Renal pelvis (tissue), 12 donors: Measurements from ENCODE around the gene DEXI. TPM values are rescaled to one million over a fixed set of nuclear protein-coding genes. Genes with fewer than 3 reads are reported as not detected.

ENCODE experiments used
- DNase-seq: peaks from one replicate; pipeline ENCODE4 v3.0.0-alpha.2; 2013
- long read RNA-seq, 16 experiments: transcript quantifications; one replicate each; lab custom pipeline, GENCODE V29; 2026
- polyA plus RNA-seq, 3 donors: library from polyadenylated mRNA; unstranded; fragments of 120-200 nt; gene quantifications; one replicate each; pipeline ENCODE4 v1.2.1, GENCODE V29; 2013; ENCODE audit not compliant: insufficient read length in 3 of 3

Gene DEXI
- polyA plus RNA-seq = 10 to 100 TPM; 43.1 to 53.9 (median 48.9) TPM
- long read RNA-seq, donor 1, full-length matches to known transcripts = 38 of 38 reads
- long read RNA-seq, donor 1, partial matches to known transcripts = 0 of 38 reads
- long read RNA-seq, donor 1, other reads (novel, unspliced or antisense) = 0 of 38 reads
- long read RNA-seq, donor 2, full-length matches to known transcripts = 47 of 47 reads
- long read RNA-seq, donor 2, partial matches to known transcripts = 0 of 47 reads
- long read RNA-seq, donor 2, other reads (novel, unspliced or antisense) = 0 of 47 reads
- long read RNA-seq, donor 3, full-length matches to known transcripts = 22 of 22 reads
- long read RNA-seq, donor 3, partial matches to known transcripts = 0 of 22 reads
- long read RNA-seq, donor 3, other reads (novel, unspliced or antisense) = 0 of 22 reads
- long read RNA-seq, donor 4, full-length matches to known transcripts = 33 of 53 reads
- long read RNA-seq, donor 4, partial matches to known transcripts = 20 of 53 reads
- long read RNA-seq, donor 4, other reads (novel, unspliced or antisense) = 0 of 53 reads
- long read RNA-seq, donor 5, full-length matches to known transcripts = 11 of 23 reads
- long read RNA-seq, donor 5, partial matches to known transcripts = 12 of 23 reads
- long read RNA-seq, donor 5, other reads (novel, unspliced or antisense) = 0 of 23 reads
- long read RNA-seq, donor 6, full-length matches to known transcripts = 28 of 28 reads
- long read RNA-seq, donor 6, partial matches to known transcripts = 0 of 28 reads
- long read RNA-seq, donor 6, other reads (novel, unspliced or antisense) = 0 of 28 reads
- long read RNA-seq, donor 7, full-length matches to known transcripts = 36 of 36 reads
- long read RNA-seq, donor 7, partial matches to known transcripts = 0 of 36 reads
- long read RNA-seq, donor 7, other reads (novel, unspliced or antisense) = 0 of 36 reads
- long read RNA-seq, donor 8, full-length matches to known transcripts = 23 of 23 reads
- long read RNA-seq, donor 8, partial matches to known transcripts = 0 of 23 reads
- long read RNA-seq, donor 8, other reads (novel, unspliced or antisense) = 0 of 23 reads
- long read RNA-seq, donor 9, full-length matches to known transcripts = 34 of 34 reads
- long read RNA-seq, donor 9, partial matches to known transcripts = 0 of 34 reads
- long read RNA-seq, donor 9, other reads (novel, unspliced or antisense) = 0 of 34 reads
- long read RNA-seq, donor 10, full-length matches to known transcripts = 28 of 28 reads
- long read RNA-seq, donor 10, partial matches to known transcripts = 0 of 28 reads
- long read RNA-seq, donor 10, other reads (novel, unspliced or antisense) = 0 of 28 reads
- long read RNA-seq, donor 11, full-length matches to known transcripts = 13 of 13 reads
- long read RNA-seq, donor 11, partial matches to known transcripts = 0 of 13 reads
- long read RNA-seq, donor 11, other reads (novel, unspliced or antisense) = 0 of 13 reads
- long read RNA-seq, donor 12, full-length matches to known transcripts = 44 of 44 reads
- long read RNA-seq, donor 12, partial matches to known transcripts = 0 of 44 reads
- long read RNA-seq, donor 12, other reads (novel, unspliced or antisense) = 0 of 44 reads
- long read RNA-seq, donor 13, full-length matches to known transcripts = 18 of 18 reads
- long read RNA-seq, donor 13, partial matches to known transcripts = 0 of 18 reads
- long read RNA-seq, donor 13, other reads (novel, unspliced or antisense) = 0 of 18 reads
- long read RNA-seq, donor 14 = 0 reads
- long read RNA-seq, donor 15 = 0 reads
- long read RNA-seq, donor 16, full-length matches to known transcripts = 28 of 28 reads
- long read RNA-seq, donor 16, partial matches to known transcripts = 0 of 28 reads
- long read RNA-seq, donor 16, other reads (novel, unspliced or antisense) = 0 of 28 reads

DNA sequence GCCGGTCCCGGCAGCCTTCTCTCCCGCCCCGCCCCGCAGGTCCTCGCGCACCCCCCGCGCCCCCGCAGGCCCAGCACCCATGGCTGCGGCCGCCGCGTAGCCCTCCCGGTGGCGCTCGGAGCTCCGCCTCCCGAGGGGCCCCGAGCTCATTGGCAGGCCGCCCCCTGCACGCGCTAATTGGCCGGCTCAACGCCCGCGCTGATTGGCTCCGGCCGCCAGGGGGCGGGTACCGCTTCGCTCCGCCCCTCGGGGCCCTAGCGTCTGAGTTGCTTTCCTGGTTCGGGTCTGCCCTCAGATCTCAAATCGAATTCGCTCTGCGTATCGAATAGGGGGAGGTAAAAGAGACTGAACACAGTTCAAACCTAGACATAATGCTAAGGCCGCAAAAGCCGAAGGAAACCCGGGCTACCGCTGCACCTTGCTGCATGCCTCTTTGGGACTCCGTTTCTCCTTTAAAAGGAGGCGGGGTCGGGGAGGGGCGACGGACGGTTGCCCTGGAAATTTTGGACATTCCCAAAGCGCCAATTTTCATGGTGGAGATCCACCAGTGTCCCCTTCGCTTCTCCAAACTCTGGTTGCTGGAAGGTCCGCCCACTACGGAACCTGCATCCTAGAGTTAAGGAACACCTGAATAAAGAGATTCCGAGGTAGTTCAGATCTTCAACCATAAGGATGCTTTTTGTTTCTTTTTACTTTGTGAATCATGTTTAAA is at the start of gene DEXI:
DEXI (minus strand) TSS at position 117 of the 712 bp plus-strand sequence. CDS start 463 bp downstream, outside the sequence.
- peak; percentile 91 for DNase-seq

DNA sequence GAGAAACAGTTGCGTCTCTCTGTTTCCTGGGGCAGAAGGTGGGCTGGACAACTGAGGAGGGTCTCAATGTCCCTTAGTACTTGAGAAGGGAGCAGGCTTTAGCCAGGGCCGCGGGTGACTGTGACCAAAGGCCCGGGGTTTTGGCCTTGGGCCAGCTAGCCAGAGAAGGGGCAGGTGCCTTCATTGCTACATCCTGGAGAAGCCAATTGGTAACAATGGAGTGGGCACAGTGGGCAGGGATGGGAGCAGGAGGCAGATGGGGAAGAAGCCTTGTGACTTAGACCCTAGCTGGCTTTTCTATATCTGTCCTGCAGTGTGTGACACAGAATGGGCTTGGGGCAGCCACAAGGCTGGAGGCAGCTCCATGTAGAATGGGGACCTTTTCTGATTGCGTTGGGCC is 48.1 kb upstream of the DEXI start:
- no peak for DNase-seq

DNA sequence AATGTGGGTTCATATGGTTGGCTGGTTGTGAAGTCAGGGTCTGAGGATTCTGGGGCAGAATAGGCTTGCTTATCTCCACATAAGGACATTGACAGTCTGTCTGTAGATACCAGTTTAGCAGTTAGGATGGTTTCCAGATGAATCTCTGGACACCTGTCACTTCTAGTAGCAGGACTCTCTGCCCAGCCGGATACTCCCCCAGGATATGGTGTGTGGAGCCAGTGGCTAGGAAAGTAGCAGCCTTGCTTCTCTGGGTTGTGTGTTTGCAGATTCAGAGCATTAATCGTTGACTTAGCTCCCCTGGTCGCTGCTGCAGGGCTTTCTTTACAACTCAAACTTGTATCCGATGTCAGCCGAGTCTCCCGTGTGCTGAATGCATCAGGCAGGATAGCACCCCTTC is 47.3 kb upstream of the DEXI start:
- DNase-seq = peak; percentile 48

DNA sequence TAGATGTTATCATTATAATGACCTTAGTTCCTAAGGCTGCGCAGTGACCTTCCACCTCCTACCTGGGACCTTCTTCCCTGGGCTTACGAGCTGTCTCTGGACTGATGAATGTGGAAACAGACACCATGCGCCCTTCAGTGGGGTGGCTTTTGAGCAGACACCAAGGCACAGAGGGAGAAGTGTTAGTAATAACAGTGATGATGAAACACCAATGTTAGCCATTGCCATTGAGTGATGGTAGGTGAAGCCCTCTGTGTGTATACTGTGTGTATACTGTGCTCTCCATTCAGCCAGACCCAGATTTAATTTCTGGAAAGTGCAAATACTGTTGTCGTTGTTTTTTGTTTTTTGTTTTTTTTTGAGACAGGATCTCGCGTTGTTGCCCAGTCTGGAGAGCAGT is 46.6 kb upstream of the DEXI start:
- DNase-seq = no peak

DNA sequence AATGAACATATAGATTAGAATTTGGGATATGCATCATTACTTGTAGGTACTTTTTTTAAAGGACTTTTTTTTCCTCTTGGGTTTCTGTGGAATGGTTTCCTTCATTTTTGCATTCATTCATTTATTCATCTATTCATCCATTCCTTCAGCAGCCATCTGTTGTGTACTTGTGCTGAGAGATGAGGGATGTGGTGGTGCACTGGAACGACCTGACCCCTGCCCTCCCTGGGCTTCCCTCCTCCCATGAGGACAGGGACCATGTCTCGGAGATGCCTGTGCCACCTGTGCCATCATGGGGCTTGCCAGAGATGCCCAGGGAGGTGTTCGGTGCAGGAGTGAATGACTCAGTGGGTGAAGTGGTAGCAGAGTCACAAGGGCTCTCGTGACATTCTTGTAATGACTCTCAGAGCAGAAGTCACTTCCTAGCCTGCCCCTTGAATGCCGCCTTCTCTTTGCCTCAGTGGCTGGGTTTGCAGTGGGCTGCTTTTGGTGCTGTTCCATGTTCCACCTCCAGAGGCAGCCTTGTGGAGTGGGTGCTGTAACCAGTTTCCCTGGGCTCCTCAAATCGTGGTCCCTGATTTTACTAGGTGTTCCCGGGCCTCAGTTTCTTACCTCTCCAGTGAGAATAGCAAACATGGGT is 46.0 kb upstream of the DEXI start:
- no peak for DNase-seq

DNA sequence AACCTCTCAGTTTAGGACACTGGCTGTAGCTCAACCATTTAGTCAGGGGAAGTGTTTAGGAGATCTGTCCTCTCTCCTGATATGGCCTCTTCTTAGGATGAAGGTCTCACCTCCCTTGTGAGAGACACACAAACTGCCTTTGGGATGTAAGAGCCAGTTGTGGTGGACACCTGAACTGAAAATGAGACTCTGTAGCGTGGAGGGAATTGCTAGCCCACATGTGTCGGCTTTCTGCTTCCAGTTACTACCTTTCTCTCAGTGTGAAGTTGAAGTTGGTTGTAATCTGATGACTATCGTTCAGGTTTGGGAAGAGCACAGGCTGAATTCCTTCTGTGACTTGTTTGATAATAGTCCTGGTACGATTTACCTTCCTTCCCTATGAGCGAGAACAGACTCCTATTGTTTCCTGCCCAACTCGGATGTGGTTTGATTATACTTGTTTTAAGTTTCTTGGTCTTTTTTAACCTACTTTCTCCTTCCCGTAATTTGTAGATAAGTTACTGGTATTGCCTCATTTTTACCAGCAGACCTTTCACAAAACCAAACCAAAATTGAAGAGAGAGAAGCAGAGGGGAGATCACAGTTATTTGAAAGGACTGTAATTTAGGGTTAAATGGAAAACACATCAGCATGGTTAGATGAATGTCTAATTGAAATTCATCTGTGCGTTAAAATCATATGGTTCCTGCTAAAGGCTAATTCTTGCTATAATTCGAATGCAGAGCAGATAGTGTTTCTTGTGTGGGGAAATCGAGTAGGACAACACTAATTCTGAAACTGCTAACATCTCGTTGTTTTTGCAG is 45.3 kb upstream of the DEXI start:
- no peak for DNase-seq

DNA sequence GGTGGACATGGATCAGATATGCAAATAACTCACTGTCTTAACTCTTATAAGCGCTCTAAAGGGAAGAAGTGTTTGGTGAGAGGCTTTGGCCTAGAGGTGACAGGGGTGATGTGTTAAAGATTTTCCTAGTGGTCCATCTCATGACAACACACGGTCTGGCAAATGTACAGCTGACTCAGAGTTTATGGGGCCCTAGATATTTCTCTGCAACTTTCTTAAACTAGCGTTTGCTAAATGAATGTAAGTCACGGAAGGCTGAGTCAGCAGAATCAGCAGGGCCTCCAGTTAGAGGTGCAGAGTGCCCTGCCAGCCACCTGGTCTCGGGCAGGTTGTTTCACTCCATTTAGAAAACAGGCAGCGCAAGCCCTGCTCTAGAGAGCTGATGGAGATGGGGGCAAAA is 42.2 kb upstream of the DEXI start:
- DNase-seq = no peak

DNA sequence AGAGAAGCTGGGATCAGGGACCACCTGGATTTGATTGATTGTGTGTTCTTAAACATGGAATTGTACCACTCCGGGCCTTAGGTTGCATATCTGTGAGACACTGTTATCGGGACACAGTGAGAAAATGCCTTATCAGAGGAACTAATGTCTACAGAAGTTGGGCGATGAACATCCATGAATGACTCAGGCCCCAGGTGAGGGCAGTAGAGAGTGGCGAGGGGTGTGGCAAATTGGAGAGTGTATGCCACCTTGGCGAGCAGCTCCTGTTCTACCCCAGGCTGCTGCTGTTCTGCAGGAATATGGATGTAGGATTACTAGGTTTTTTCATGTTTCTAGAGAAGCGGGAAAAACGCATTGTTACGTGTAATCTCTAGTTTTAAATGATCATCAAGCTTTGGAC is 40.9 kb upstream of the DEXI start:
- DNase-seq = no peak

DNA sequence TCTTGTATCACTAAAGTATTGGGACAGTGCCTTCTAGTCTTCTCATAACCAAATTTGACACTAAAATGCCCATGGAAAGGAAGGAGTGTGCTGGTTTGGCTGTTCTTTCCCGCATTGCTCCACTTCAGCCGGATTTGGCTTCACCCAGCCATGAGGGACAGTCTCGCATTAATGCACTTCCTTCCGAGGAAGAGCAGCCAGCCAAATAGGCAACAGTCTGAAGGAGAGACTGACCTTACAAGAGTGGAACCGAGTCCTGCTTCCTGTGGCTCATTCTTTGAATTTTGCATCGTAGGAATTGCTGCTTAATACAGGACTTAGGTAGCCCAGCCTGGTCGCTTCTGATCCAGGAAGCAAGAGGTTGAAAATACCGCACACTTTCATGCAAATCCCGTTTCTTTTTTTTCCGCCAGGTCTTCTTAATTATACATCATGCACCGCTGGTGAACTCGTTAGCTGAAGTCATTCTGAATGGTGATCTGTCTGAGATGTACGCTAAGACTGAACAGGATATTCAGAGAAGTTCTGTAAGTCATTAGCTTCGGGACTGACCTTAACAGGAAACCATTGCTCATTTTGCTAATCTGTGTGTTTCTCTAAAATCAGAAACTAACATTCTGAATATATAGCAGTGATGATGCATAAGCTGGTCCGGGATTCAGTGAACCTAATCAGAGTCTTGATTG is 40.3 kb upstream of the DEXI start:
- DNase-seq = no peak

DNA sequence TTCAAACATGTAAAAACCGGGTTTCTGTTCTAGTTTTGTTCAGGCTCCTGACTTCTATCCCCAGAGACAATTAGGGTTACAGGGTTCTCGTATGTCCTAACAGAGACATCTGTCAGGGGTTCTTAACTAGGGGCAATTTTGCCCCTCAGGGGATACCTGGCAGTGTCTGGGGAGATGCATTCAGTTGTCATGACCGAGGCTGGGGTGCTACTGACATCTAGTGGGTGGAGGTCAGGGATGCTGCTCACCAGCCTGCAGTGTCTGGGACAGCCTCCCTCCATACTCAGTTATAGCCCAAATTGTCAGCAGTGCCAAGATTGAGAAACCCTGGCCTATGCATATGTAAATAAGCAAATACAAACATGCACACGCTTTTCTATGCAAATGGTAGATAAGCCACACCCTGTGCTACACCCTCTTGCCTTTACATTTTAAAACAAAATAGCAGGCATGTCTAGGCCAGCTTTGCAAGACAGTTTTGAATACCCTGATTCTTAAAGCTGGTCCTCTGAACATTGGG is 39.5 kb upstream of the DEXI start:
- DNase-seq = no peak

DNA sequence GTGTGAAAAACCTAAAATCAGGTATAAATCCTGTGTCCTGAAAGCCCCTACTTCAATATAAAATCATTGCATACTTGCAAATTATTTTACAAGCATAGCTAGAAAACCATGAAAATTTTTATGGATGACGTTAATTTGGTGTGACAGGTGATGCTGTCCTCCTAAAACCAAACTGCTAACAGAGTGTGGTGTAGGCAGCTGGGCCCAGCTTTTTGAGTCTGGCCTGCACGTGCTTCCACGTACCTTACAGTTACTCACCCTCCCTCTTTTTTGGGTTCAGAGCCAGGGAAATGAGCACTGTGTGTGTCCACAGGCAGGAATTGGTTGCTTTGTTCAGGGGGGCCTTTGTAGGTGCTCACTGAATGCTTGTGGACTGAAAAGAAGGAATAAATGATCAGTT is 38.5 kb upstream of the DEXI start:
- no peak for DNase-seq

DNA sequence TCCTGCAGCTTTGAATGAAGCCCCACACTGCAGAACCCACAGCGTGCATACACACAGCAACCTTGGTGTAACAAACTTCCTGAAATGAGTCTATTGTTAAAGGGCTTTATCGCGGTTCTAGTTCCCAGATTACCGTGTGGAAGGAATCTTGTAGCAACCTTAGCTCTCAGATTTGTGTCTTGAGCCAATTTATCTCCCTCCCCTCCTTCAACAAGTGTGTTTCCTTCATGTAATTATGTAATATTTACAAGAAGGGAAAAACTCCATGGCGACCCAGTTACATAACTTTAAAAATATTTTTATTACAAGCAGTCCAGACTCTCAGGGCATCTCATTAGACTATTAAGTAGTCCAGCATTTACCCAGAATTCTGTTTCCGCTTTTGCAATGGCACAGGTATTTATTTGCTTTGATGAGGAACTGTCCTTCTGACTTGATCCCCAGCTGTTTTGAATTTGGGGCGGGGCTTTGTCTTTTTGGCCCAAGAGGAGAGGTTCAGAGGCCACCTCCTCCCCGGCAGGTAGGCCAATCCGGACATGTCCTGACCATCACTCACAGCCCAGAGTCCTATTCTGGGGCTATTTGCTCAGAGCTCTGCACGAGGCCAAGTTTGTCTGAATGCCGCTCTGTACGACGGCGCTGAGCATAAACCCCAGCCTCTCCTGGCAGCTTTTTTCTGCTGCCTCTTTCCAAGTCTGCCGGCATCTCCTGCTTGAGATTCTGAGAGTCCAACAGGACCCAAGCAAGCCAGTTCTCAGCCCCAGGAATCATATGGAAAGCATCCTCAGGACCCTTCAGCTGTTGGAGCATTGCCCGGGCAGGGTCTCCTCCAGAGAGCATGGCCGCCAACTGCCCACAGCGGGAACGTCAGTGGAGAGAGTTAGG is 37.7 kb upstream of the DEXI start:
- DNase-seq = peak; percentile 31

DNA sequence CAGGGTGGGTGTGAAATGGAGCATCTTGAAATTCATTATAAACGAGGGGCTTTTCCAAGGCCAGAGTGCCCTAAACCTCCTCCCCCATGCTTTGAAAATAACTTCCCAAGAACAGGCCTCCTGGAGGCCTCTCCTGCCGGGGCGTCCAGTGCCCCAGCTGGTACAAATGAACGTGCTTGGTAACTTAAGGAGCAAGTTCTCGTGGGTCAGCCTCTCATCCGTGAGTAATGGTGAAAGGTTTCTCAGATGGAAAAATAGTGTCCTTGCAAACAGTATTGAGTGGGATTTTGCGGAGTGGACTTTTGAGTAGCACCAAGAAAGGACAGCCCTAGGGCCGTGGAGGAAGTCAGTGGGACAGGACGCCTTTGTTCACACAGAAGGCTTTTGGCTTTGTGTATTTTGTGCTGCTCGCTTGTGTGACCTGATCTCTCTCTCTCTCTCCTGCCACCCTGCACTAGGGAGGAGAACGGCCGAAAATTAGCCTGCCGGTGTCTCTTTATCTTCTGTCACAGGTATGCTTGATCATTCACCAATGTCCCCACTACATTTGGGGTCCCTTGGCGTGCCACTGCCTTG is 36.7 kb upstream of the DEXI start:
- peak; percentile 52 for DNase-seq

DNA sequence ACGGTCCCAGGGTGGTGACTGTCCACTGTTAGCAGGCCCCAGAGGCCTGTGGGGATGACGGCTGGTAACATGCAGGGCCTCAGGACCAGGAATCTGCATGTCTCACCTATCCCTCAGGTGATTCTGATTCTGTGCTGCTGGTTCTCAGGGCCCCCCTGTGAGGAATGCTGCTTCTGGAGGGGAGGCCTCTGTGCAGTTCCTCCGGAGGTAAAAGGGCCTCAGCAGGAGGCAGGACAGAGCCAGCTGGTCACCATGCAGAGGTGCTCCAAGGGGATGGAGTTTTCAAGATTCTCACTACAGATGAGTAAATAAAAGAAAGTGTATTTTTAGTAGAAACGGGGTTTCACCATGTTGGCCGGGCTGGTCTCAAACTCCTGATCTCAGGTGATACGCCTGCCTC is 35.9 kb upstream of the DEXI start:
- DNase-seq = no peak

DNA sequence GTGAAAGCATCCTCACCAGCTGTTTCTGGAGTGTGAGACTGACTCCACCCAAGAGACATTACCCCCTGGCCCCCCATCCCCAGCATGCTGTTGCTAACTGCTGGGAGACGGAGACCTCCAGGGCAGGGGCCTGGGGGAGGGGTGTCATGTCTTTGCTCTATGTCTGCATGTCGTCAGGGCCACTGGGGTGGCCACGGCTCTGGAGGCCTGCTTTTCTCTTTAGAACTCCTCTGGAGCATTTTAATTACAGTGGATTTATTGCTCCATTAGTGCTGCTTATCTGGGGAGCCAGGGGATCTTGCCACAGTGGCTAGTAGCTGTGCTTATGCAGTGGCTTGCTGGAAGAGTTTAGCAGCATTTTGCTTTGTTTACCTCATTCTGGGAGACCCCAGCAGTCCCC is 34.4 kb upstream of the DEXI start:
- peak; percentile 83 for DNase-seq

DNA sequence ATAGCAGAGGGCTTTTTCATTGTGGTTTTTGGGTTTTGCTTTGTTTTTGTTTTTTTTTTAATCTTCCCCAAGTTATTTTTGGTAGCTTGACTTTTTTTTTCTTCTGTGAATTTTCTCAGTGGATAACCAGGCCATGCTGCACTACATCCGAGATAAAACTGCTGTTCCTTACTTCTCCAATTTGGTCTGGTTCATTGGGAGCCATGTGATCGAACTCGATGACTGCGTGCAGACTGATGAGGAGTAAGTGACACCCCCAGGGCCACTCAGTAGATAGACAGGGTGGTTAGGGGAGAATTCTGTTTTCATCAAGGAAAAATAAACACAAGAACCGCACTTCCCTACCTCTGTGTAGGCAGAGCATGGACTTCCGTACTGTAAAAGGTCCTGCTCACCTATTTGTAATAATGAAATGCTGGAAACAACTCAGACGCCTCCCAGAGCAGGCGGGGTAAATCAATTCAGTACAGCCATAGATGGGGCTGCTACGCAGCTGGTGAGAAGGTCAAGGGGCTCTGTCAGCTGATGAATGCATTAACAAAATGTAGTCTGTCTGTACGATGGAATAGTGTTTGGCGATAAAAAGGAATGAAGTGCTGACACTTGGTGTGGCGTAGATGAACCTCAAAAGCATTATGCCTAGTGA is 30.7 kb upstream of the DEXI start:
- no peak for DNase-seq
